ENCODE results near the gene GRB10. TPM values are rescaled to one million over a fixed set of nuclear protein-coding genes. Genes with fewer than 3 reads are reported as not detected.

Gene GRB10
- total RNA-seq, 2 donors from 2014 or later = 10.3 to 15.1 TPM

DNA sequence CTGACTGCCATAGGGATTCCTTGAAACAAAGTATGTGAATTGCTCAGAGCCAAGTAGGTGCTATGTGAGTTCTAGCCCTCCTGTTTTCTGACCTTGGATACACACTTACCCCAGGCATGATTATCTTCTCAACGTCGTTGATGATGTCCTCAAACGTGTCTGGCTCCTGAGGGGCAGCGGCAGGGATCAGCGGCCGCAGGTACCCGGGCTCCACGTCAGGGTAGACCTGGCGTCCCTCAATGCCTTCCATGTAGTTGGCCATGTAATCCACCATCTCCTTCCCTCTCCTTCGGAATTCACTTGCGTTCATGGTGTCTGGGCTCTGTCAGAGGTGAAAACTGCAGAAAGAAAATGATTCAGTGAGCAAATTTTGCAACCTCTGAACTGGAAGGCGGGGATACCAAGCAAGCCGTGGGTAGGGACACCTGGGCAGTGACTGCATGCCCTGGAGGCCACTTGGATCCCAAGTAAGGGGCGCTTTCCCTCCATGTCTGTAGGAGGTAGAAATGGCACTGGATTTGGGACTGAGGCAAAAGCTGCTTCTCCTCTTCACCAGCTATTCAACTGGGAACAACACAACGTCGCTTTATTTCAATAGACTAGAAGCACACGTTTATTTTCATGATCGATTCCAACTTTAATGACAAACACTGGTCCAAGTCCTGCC, 238.8 kb downstream of the GRB10 start:
- Histone ChIP-seq H3K4me1 (no peaks in the 10 kb centered on the region), H3K9ac (ENCODE audit: low read depth in 2 of 2, low read length in 2 of 2) (no peak overlapping the region), H3K4me3 (no peak overlapping the region), H3K27me3 (no peaks in the 10 kb centered on the region), H3K9me3 (no peaks in the 10 kb centered on the region), H3K36me3 (no peaks in the 10 kb centered on the region), H3K27ac (no peak overlapping the region)
- intact Hi-C loops (cut with DNase I) = no loop called here
- TF ChIP-seq CTCF (IDR thresholded peaks at IDR 0.05) = no peak
- DNase-seq = peak; percentile 4

GRCh38 chr7:50542132-50542531, 240.6 kb downstream of the GRB10 start:
- DNase-seq = no peak
- Histone ChIP-seq H3K27ac (no peak overlapping the region), H3K9ac (ENCODE audit: low read depth in 2 of 2, low read length in 2 of 2) (no peak overlapping the region), H3K27me3 (no peaks in the 10 kb centered on the region), H3K4me3 (no peak overlapping the region), H3K36me3 (no peaks in the 10 kb centered on the region), H3K9me3 (no peaks in the 10 kb centered on the region), H3K4me1 (no peaks in the 10 kb centered on the region)
- intact Hi-C loops (cut with DNase I) = no loop called here
- TF ChIP-seq CTCF (IDR thresholded peaks at IDR 0.05) = no peak

DNA sequence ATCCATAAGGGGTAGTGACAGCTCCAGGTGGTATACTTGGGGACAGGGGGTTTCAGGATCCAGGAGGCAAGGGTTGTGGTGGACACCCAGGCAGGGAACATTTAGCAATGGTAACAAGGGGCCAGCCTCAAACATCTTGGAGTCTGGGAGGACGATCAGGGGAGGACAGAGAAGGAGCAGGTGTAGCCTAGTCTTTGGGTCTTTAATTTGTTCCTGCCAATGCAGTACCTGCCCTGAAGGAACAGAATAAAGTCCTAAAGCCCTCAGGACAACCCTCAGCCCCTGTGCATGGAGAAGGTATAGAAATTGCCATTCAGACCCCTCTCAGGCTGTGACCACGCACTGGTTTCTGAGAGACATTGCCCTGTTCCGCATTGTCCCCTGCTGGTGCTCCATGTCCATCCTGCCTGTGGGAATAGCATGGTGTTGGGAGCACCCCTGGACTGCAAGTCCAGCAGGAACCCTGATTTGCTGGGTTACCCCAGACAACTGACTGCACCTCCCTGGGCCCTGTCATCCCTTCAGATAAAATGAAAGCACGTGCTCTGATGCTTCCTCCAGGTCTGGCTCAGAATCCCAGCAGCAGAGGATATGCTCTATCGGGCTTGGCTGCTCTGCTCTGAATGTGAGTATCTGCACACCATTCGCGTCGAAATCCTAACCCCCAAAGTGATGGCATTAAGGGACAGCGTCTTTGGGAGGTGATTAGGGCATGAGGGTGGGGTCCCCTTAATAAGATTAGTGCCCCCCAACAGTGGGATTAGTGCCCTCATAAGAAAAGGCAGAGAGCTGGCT, 241.7 kb downstream of the GRB10 start:
- no peak overlapping the region for H3K27ac ChIP-seq
- no peak for TF ChIP-seq CTCF (IDR thresholded peaks at IDR 0.05)

More for the DNA sequence above, 241.7 kb downstream of the GRB10 start:
- no peaks in the 10 kb centered on the region for H3K36me3 ChIP-seq
- no peak for DNase-seq
- no peaks in the 10 kb centered on the region for H3K9me3 ChIP-seq
- intact Hi-C loops (cut with DNase I) = no loop called here
- no peak overlapping the region for H3K4me3 ChIP-seq
- H3K27me3 ChIP-seq = no peaks in the 10 kb centered on the region
- H3K4me1 ChIP-seq = no peaks in the 10 kb centered on the region
- no peak overlapping the region for H3K9ac ChIP-seq (ENCODE audit: low read depth in 2 of 2, low read length in 2 of 2)

Other genes starting within 250 kb of the GRB10 start
- gene DDC, start 217.5 kb downstream of the GRB10 start, total RNA-seq = 10 to 100 TPM; 85.4 to 90.2 TPM

Measured in colonic mucosa (tissue), 4 donors.